GM12892 (cell line): ENCODE measurements around the gene FTL.

ENCODE experiments used
- POLR2A ChIP-seq: IDR thresholded peaks from 2 replicates; pipeline ENCODE4 v1.6.1; 2011; ENCODE audit warnings: low read depth, low read length, control low read depth
- POLR2AphosphoS5 ChIP-seq: IDR thresholded peaks from 2 replicates; pipeline ENCODE4 v1.6.1; 2011; ENCODE audit warnings: low read depth, low read length, control low read depth

- TF ChIP-seq POLR2AphosphoS5: no peak
- TF ChIP-seq POLR2A: no peak
Observed at GRCh38 chr19:48991873-48992580, 26.9 kb downstream of the FTL start.
